HS-27A (cell line): ENCODE measurements around the gene TTLL9.

Experiments
- DNase-seq: peaks from one replicate; pipeline ENCODE4 v3.0.0-alpha.2; 2012; ENCODE audit warnings: low read depth, missing footprints

TTLL9 gene

DNA sequence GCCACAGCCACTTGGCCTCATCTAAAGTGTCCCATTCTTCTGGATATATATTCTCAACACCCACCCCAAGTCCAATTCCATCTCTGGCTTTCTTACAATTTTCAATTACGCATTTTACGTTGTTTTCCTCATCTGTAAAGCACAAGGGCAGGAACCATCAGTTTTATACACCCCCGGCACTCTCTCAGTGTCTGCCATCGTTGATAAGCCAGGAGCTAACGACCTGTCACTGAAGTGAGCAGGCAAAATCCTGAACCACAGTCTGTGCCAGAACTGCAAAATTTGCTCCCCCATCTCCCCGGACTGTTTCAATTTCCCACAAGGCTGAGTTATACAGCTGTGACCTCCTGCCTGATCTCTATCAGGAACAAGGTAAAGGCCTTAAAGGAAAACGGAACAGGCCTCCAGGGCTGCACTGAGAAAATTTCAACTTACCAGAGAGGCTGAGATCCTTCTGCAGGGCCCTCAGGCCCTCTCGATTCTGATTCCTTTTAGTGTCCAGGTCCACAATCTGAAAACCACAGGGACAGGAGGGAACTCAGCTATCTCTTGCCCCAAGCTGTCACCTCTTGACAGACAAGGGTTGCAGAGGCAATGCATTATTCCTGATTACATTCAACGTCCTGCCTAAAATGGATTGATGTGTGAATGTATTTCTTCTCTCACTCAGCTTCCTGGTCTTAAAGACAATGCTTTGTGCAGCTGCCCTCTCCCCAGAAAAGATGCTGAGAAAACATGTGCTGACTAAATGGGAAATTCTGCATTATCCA, 79.6 kb downstream of the TTLL9 start:
- no peak for DNase-seq

DNA sequence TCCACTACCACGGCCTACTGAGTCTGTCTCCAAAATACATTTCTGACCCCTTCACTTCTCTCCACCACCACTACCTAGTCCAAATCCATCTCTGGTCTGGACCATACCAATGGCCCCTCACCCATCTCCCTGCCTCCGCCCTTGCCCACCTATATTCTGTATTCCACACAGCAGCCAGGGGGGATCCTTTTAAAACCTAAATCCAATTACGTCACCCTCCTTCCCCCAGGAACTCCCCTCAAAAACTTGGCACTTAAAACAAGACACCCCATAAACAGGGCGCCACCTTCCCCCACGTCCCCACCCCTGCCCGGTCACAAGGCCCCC, 80.7 kb downstream of the TTLL9 start:
- DNase-seq = no peak

DNA sequence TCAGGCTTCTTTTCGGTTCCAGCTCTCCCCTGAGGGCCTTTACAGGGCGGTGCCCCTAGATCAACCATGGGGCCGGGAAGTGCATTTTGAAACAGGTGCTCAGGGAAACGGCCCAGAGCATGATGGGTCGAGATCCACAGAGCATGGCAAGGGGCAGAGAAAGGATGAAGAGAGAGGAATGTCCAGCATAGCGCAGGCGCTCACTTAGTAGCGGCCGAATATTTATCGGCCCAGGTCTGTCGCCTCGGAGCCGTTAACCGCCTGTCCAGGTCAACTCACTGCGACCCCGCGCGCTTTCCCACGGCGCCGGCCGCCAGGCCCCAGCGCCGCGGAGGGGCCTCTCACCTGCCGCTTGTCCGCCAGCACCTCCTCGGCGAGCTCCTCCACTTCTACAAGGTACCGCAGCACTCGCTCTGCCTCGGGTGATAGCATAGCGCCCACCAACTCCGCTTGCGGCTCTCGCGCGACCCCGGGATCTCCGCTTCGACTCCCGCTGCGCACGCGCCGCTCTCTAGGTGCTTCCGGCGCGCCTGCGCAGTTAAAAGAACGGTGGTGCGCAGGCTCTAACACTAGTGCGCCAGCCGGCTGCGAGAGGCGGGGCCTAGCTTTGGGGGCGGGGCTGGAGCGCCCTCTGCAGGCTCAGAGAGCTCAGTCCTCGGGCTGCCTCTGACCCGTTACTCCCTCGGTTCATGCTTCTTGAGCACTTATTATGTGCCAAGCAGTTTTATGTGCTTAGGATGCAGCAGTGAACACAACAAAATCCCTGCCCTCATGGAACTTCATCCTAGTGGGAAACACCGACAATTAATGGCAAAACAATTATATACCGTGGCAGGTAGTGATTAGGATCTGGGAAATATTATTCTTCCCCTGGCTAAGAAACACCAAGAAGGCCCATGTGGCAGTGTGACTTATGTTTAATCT, 81.4 kb downstream of the TTLL9 start, which contains the start of gene PDRG1:
PDRG1 (minus strand) TSS at position 517 of the 924 bp plus-strand sequence; CDS start at position 432, 85 bp downstream.
- DNase-seq = peak; percentile 89

DNA sequence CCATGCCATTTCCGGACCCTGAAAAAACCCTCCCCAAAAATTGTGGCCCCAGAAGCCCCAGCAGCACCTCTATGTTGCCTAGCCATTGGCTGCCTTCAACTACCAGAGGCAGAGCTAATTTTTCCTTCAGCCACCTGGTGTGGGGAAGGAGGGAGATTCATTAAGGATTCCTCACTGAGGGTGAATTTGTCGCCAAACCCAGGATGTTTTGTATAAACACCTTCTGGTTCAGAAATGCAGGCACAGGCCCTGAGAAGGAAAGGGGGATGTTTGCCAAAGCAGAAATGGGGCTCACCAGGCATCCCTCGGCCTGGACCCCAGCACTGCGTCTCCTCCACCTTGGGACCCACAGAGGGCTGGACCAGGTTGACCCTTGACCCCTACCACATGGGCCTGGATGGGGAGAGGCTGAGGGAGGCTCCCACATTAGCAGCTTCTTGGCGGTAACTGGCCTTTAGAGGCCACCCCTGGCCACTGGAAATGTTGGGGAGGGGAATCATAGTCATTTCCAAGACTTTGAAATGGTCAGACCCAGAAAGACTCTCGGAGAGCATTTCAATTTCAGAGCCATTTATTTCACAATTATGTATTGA, 83.2 kb downstream of the TTLL9 start:
- DNase-seq = no peak

DNA sequence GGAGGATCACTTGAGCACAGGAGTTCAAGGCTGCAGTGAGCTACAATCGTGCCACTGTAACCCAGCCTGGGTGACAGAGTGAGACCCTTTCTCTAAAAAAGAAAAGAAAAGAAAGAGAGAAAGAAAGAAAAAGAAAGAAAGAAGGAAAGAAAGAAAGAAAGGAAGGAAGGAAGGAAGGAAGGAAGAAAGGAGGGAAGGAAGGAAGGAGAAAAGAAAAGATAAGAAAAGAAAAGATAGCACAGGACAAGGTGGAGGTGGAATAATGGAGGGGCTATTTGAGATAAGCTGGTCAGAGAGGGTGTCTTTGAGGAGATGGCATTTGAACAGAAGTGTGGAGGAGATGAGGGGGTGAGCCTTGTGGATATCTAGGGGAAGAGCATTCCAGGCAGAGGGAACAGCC, 84.1 kb downstream of the TTLL9 start:
- DNase-seq = no peak

DNA sequence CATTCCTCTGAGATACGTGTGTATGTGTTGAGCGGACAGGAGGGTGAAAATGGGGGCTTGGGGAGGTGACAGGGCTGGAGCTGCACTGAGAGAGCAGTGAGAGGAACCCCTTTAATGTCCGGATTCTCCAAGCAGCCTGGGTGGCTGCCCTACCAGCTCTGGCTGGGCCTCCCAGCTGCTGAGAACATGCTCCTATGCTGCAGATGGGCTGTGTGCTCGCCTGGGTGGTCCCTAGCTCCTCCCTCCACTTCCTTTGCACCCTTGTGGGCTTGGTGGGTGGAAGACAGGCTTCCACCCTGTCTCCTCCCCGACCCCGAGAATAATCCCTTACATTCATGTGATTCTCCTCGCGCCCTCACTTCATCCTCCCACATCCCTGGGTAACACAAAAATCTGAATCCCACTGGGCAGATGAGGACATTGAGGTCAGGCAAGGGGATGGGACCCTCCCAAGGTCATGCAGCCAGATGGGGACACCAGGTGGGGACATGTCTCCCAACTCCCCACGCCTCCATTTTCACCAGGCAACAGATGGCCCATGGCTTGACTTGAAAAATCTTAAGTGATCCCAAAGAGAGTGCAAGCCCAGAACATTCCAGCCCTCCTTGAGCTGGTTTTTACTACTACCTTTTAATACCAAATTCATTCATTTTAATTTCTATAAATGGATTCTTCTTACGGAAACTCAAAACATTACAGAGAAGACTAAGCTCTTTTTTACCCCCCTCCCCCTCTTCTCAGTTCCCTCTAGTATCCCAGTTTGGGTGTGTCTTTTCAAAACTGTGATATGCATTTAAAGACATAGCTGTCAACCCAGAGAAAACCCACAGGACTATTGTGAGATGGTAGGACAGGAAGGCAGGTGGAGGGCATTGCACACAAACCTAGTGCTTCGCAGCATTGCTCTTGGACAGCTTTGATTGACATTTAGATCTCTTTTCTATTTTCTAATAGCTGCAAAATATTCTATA, 86.4 kb downstream of the TTLL9 start:
- no peak for DNase-seq

DNA sequence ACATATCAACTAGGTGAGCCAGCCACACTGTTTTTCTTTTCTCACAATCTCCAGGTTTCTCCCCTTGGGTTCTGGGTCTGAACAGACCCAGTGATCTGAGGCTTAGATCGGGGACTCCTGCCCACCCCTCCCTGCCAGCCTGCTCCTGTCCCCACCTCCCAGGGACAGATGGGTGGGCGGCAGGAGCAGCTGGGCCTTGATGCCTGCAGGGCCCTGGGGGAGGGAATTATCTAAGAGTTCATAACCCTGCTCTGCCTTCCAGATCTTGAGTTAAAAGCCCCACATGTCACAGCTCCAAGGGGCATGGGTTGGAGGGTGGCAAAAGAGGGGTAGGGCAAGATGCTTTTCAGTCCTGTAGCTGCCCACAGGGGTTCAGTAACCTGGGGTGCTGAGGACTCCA, 92.3 kb downstream of the TTLL9 start:
- no peak for DNase-seq

DNA sequence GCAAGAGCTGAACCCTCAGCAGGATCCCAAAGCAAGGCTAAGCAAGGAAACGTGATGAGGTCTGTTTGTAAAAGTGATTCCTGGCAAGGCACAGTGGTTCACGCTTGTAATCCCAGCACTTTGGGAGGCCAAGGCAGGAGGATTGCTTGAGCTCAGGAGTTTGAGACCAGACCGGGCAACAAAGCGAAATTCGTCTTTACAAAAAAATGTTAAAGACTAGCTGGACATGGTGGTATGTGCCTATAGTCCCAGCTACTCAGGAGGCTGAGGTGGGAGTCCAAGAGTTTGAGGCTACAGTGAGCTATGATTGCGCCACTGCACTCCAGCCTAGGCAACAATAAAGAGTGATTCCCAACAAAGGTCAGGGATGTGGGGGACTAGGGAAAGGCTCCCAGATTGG, 93.5 kb downstream of the TTLL9 start:
- DNase-seq = no peak

DNA sequence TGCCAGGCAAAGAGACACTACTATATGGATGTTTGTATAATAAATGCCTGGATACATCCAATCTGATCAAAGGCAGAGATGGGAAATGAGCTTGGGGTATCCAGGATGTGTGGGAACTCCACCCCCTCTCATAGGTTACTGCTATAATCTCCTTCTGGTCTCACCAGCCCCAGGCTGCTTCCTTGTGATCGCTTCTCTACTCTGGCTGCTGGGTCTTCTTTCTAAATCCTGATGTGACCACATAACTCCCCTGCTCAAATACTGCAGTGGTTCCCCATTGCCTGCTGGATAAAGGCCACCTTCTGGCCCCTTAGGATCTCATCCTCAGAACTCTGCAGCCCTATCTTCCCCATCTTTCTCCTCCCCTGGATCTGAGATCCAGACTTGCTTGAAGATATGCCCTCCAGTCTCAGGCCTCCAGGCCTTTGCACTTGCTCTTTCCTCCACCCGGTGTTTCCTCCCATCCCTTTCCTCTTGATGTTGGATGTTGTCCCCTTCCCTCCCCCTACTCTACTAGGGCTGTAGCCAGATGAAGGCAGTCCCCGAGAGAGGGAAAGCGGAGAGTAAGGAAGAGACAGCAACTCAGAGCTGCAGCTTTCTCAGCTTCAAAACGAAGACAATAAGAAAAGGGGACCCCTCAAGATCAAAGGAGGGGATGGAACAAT, 96.7 kb downstream of the TTLL9 start:
- DNase-seq = no peak

DNA sequence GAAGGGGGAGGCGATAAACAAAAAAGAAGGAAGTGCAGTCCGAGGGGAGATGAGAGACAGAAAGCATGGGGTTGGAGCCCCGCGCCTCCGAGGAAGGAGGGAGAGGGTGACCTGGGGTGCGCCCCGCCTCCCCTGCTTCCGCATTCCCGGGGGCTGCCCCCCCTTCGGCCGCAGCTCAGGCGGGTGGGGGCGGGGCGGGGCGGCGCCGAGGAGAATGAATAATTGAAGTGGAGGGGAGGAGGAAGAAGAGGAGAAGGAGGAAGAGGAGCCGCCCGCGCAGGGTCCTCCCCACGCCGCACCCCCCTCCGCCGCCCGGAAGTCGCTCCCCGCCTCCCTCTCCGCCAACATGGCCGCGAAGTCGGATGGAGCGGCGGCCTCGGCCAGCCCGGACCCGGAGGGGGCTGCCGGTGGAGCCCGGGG, 97.4 kb downstream of the TTLL9 start, which contains the start of gene XKR7:
XKR7 (plus strand) TSS at position 322 of the 420 bp plus-strand sequence; CDS start at position 347, 25 bp downstream.
- DNase-seq = no peak

DNA sequence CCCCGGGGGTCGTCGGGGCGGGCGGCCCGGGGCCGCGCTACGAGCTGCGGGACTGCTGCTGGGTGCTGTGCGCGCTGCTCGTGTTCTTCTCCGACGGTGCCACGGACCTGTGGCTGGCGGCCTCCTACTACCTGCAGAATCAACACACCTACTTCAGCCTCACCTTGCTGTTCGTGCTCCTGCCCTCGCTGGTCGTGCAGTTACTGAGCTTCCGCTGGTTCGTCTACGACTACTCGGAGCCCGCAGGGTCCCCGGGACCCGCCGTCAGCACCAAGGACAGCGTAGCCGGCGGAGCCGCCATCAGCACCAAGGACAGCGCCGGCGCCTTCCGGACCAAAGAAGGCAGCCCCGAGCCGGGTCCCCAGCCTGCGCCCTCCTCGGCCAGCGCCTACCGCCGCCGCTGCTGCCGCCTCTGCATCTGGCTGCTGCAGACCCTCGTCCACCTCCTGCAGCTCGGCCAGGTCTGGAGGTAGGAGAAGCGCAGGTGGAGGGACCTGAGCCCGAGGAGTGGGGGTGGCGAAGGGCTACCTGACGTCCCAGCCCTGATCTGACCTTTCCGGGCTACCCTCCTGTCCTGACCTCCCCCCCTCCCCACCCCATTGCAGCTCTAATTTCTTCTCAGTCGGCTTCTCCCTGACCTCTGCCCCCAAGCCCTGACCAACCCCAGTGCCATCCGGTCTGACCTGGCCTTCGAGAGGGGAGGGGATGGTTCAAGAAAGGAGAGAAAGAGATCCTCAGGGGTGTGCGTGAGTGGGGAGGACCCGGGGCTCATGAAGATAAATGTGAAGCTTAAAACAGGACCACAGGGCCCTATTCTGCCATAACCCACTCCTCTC, 98.1 kb downstream of the TTLL9 start:
- DNase-seq = no peak

DNA sequence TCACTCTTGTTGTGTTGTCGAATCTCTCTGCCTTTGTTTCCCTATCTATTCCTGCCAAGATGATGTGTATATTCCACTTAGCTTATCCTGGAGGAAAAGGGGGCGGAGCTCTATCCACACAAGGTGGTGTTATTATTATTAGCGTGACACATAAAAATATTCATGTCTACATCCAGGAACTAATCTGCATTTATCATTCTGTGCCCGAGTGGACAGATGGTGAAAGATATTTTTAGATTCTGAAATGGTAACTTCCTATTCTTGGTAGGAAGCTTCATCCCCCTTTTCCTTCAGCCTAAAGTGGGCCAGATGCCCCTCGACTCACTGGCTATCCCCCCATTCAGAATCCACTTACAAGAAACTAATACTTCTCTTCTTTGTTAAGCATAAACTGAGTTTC, 99.6 kb downstream of the TTLL9 start:
- no peak for DNase-seq

DNA sequence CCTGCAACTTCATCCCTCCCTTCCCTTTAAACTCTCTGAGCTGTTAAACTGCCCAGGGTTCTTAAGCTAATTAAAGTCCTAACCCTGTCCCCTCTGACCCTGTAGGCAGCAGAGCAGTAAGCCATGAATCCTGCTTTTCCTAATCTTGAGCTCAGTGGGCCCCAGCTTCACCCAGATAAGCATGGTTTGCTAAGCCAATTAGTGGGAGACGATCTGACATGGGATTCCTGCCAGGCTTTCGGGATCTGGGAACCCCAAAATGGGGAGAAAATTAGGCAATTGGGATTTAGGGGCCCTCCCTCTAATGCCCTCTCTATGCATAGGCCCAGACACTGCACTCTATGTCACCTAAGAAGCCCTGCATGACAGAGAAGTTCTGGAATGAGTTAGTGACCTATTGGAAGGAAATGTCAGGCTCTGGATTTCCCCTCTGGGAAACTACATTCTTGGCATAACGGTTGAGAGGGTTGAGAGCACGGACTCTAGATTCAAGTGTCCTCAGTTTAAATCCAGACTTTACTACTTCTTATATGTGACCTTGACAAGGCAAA, 102.1 kb downstream of the TTLL9 start:
- no peak for DNase-seq

DNA sequence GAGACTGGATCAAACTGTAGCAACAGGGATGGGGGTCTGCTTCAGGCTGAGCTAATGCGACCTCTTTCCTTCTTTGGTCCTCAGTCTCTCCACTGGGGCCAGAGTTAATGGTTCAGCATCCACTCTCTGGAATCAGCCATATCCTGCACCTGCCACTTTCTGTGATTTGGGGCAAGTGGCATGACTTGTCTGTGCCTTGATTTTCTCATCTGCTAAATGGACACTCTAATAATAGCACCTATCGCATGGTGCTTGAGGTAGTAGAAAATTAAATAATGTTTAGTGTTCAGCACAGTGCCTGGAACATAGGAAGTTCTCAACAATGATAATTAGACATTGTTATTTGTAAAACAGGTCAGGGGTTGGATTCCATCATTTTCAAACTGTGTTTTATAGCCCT, 103.9 kb downstream of the TTLL9 start:
- DNase-seq = no peak

DNA sequence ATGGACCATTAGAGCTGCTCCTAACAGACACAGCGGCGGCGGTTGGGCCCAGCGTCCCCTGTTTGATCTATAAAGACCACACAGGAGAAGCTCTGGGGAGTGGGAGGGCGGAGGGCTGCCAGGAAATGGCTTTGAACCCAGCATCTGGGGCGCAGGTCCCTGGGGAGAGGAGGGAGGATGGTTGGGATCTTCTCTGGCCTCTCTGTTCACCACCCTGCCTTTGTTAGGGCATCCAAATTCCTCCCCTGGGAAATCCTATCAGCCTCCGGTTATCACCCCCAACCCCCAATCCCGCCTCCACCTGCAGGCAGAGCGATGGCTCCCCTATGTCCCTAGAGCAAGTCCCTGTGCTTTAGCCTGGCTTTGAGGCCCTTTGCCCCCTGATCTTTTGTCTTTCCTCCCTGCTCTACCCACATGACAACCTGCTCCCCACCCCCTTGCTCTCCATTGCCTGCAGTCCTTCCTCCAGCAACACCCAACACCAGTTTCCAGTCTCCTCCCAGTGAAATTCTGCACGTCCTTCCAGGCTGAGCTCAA, 104.6 kb downstream of the TTLL9 start:
- no peak for DNase-seq

DNA sequence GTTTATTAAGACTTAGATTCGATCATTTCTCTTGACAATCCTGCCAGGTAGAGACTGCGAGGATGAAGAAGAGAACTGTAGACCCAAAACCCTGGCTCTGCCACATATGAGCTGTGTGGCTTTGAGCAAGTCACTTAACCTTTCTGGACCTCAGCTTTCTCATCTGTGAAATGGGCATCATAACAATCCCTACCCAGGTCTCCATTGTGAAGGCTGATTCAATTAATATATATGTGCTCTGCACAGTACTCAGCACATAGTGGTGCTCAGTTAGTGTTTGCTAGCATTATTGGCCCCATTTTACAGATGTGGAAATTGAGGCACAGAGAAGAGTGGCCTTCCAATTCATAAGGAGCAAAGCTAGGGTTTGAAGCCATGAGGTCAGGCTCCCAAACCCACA, 105.4 kb downstream of the TTLL9 start:
- DNase-seq = no peak

DNA sequence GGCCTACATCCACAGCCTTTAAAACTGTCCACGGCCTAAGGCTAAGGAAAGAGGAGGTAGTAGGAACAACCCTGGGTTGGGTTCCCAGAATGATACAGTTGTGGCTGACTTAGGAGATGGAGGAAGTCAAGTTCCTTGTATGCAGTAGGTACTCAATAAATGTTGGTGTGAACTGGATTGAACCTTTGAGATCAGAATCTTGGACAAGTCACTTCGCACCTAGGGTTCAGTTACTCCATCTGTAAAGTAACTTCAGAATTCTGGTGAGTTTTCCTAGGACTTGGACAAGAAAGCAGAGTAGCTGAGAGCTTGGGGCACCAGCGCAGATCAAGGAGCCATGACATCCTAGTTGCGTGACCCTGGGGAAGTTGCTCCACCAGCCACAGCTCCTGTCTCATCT, 106.6 kb downstream of the TTLL9 start:
- no peak for DNase-seq

DNA sequence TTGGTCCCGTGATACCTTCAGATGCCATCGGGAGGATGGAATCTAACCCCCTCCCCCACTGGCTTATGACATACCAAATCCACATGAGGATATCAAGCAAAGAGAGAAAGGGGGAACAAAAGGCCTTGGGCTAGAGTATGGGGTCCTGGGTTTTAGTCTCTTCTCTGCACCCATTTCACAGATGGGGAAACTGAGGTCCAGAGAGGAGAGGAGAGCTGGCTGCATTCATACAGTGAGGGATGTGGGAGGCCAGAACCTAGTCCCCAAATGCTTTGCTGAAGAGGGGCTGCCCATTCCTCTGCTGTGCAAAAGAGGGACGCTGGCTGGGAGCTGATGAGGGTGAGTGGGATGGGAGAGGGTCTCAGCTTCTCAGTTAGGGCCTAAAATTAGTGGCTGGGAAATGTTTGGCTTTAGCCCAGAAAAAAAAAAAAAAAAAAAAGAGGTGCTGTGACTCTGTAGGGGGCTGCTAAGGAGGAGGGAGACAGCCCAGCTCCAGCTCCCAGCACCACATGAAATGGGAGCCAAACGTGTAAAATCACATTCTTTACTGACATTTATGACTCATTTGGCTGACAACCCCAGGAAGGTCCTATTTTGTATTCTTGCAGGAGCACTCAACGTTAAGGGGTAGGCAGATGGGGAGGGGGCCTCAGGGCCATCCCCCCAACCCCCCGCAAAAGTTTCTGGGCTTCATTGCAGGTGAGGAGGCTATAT, 109.4 kb downstream of the TTLL9 start:
- DNase-seq = no peak

DNA sequence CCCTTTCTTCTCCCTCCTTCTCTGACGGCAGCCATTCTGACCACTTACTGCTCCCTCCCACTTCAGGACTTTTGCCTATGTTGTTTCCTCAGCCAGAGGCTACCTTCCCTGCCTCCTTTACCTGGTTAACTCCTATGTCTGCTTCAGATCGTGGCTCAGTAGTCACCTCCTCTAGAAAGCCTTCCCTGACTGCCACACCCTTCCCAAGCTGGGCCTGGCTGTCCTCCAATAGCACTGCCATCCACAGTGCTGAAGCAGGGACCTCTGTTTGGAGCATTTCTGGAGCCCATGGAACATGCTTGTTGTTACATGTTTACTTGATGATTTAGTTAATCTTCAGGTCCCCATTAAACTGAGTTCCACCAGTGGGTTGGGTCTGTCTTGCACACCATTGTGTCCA, 111.3 kb downstream of the TTLL9 start:
- no peak for DNase-seq
